Uterus (tissue), 4 donors: ENCODE data around the gene ARL5A. TPM values are rescaled to one million over a fixed set of nuclear protein-coding genes. Genes with fewer than 3 reads are reported as not detected.

ENCODE experiments used
- DNase-seq, 2 donors: peaks; one replicate each; pipeline ENCODE4 v3.0.0-alpha.2; 2019 to 2020
- H3K27ac ChIP-seq, 2 donors: fragments of 200-600 bp; sonication (generic); 1 replicate in 1 of 2; 2 replicates in 1 of 2; pipeline ENCODE4 v1.5.1; 2016 to 2018
- H3K27me3 ChIP-seq, 2 donors: fragments of 200-600 bp; sonication (generic); one replicate each; pipeline ENCODE4 v1.5.1; 2018 to 2019; ENCODE audit warnings: control low read depth in 1 of 2
- H3K36me3 ChIP-seq, 2 donors: fragments of 200-600 bp; sonication (generic); one replicate each; pipeline ENCODE4 v1.5.1; 2019; ENCODE audit warnings: control low read depth in 1 of 2
- H3K4me1 ChIP-seq, 2 donors: fragments of 200-600 bp; sonication (generic); one replicate each; pipeline ENCODE4 v1.5.1; 2018 to 2019; ENCODE audit warnings: control low read depth in 1 of 2
- H3K4me3 ChIP-seq, 2 donors: fragments of 200-600 bp; sonication (generic); 1 replicate in 1 of 2; 2 replicates in 1 of 2; pipeline ENCODE4 v1.5.1; 2018 to 2019; ENCODE audit warnings: mild to moderate bottlenecking in 1 of 2
- H3K9me3 ChIP-seq, 2 donors: fragments of 200-600 bp; sonication (generic); one replicate each; pipeline ENCODE4 v1.5.1; 2019; ENCODE audit warnings: control low read depth in 1 of 2
- POLR2A ChIP-seq, 2 donors: fragments of 450-650 bp; IDR thresholded peaks; one replicate each; pipeline ENCODE4 v1.6.1; 2016; ENCODE audit warnings: antibody characterized with exemption in 2 of 2, mild to moderate bottlenecking in 1 of 2, moderate library complexity in 1 of 2
- intact Hi-C: fragments of 100-400 bp; cut with DNase I; formaldehyde crosslinking; loops from one replicate; pipeline ENCODE4 v1.15.1; 2023; ENCODE audit warnings: low total_unique reads
- total RNA-seq, 4 donors: library from RNA; depleted of rRNA in 3 of 4; stranded (reverse); fragments of >200 nt in 3 of 4; gene quantifications; one replicate each; pipeline versions ENCODE4 v1.1.0 to v1.2.4, GENCODE V29; 2014 to 2023
- TF ChIP-seq, protein P1 (sequence below), 4 experiments: fragments of 200-600 bp in 2 of 4; fragments of 450-650 bp in 2 of 4; sonication (generic) in 2 of 4; IDR thresholded peaks; one replicate each; pipeline ENCODE4 v1.5.1; 2016 to 2019; ENCODE audit warnings: antibody characterized with exemption in 4 of 4, mild to moderate bottlenecking in 2 of 4, moderate library complexity in 1 of 4
- donor health status: DM: yes; HTN: yes; CAD: no.

The ARL5A gene
- total RNA-seq, 4 donors from 2014 or later = 21.2 to 101 (median 40.7) TPM

DNA sequence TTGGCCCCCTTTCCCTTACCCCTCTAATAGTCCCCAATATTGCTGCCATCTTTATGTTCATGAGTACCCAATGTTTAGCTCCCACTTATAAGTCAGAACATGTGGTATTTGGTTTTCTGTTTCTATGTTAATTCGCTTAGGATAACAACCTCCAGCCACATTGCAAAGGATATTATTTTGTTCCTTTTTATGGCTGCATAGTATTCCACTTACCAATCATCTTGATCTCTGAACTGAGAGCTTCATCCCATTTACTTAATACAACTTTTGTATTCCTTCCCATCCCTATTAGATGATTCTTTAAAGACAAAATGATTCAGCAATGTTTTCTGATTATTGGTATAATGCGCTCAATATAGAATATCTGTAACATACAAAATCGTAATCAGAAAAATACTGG, 36.7 kb downstream of the ARL5A start:
- intact Hi-C loops = no loop called here
- H3K27me3 ChIP-seq = no peaks in the 10 kb centered on the region
- no peaks in the 10 kb centered on the region for H3K36me3 ChIP-seq
- TF ChIP-seq, protein P1, sequence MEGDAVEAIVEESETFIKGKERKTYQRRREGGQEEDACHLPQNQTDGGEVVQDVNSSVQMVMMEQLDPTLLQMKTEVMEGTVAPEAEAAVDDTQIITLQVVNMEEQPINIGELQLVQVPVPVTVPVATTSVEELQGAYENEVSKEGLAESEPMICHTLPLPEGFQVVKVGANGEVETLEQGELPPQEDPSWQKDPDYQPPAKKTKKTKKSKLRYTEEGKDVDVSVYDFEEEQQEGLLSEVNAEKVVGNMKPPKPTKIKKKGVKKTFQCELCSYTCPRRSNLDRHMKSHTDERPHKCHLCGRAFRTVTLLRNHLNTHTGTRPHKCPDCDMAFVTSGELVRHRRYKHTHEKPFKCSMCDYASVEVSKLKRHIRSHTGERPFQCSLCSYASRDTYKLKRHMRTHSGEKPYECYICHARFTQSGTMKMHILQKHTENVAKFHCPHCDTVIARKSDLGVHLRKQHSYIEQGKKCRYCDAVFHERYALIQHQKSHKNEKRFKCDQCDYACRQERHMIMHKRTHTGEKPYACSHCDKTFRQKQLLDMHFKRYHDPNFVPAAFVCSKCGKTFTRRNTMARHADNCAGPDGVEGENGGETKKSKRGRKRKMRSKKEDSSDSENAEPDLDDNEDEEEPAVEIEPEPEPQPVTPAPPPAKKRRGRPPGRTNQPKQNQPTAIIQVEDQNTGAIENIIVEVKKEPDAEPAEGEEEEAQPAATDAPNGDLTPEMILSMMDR (IDR thresholded peaks at IDR 0.05) = no peak
- no peak for TF ChIP-seq POLR2A (IDR thresholded peaks at IDR 0.05)
- H3K27ac ChIP-seq = no peak overlapping the region
- no peak overlapping the region for H3K4me3 ChIP-seq
- no peaks in the 10 kb centered on the region for H3K4me1 ChIP-seq
- no peak for DNase-seq
- no peaks in the 10 kb centered on the region for H3K9me3 ChIP-seq

DNA sequence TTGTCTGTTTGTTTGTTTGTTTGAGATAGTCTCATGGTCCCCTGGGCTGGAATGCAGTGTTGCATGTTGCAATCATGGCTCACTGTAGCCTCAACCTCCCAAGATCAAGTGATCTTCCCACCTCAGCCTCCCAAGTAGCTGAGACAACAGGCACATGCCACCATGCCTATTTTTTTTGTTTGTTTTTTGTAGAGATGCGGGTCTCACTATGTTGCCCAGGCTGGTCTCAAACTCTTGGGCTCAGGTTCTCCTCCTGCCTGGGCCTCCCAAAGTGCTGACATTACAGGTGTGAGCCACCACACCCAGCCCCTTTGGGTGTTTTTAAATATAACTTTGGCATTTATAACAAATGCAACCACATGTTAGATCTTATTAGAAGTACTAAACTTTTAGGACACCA, 37.5 kb downstream of the ARL5A start:
- H3K27ac ChIP-seq = no peak overlapping the region
- H3K4me1 ChIP-seq = no peaks in the 10 kb centered on the region
- no peak for TF ChIP-seq POLR2A (IDR thresholded peaks at IDR 0.05)
- TF ChIP-seq, protein P1 (IDR thresholded peaks at IDR 0.05) = no peak
- H3K27me3 ChIP-seq = no peaks in the 10 kb centered on the region
- no peaks in the 10 kb centered on the region for H3K36me3 ChIP-seq
- intact Hi-C loops = no loop called here
- no peaks in the 10 kb centered on the region for H3K9me3 ChIP-seq
- H3K4me3 ChIP-seq = no peak overlapping the region
- no peak for DNase-seq

DNA sequence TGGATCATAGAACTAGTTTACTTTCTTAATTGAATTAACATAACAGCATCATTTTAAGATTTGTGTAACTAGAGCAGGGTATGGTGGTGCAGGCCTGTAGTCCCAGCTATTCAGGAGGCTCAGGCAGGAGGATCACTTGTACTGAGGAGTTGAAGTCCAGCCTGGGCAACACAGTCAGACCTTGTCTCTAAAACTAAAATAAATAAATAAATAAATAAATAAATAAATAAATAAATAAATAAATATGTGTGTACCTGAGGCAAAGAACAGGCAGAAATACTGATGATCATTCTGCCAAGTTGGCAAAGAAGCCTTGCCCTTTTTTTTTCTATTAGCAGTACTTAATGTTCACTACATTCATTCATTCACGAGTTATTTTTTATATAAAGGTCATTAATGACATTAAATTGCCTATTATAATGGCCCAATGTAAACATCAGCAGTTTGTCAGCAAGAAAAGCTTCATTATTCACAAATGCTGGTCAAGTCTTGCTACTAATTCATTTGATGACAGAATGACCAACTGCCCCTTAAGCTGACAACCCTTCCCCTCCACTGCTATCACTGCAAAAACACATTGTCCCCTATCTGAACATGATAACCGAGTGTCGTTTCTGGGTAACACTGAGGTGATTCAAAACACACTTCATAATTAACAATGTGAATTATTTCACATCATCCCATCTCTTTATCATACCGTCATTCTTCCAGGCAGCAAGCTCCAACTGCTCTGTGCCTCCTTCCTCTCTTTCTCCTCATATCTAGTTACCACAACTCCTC, 39.0 kb downstream of the ARL5A start:
- Histone ChIP-seq H3K27ac (no peak overlapping the region), H3K27me3 (no peaks in the 10 kb centered on the region), H3K4me3 (no peak overlapping the region), H3K9me3 (no peaks in the 10 kb centered on the region), H3K36me3 (no peaks in the 10 kb centered on the region), H3K4me1 (no peaks in the 10 kb centered on the region)
- TF ChIP-seq POLR2A (IDR thresholded peaks at IDR 0.05) = no peak
- TF ChIP-seq, protein P1 (IDR thresholded peaks at IDR 0.05) = no peak
- intact Hi-C loops = no loop called here
- no peak for DNase-seq

DNA sequence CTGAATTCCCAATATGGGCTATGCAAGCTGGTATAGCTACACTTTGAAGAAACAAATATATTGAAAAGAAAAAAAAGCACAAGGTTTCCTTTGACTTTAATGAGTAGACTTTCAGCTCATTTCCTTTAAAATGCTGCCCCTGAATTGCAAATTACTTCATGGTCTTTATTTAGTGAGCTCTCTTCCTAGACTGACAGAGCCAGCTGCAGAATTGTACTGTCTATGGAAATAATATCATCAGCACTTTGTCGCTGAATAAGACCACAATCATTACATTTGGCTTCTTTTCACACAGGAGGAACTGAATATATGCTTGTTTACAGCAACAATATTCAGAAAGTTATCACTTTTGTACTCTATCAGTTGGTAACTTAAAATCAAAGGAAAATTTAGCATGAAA, 41.7 kb downstream of the ARL5A start:
- Histone ChIP-seq H3K4me1 (no peaks in the 10 kb centered on the region), H3K27ac (no peak overlapping the region), H3K36me3 (no peaks in the 10 kb centered on the region), H3K9me3 (no peaks in the 10 kb centered on the region), H3K27me3 (no peaks in the 10 kb centered on the region), H3K4me3 (no peak overlapping the region)
- DNase-seq = no peak
- intact Hi-C loops = no loop called here
- no peak for TF ChIP-seq POLR2A (IDR thresholded peaks at IDR 0.05)
- TF ChIP-seq, protein P1 (IDR thresholded peaks at IDR 0.05) = no peak

DNA sequence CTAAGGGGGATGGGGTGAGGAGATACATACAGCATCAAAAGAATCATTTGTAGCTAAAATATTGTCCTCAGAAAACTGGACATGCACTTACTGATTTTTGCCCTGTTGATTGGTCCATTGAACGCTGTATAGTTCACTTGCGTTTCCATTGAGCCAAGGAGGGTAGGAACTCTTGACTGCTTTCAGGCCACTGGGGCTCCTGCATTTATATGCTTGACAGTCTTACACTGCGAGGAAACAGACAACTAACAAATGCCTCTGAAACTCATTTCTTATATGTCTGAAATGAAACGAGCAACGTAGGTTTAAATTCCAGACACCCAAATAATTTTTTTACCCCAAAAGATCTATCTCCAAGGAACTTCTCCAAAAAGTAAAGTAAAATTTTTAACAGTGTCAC, 42.1 kb downstream of the ARL5A start:
- Histone ChIP-seq H3K9me3 (no peaks in the 10 kb centered on the region), H3K36me3 (no peaks in the 10 kb centered on the region), H3K4me3 (no peak overlapping the region), H3K27me3 (no peaks in the 10 kb centered on the region), H3K27ac (no peak overlapping the region), H3K4me1 (no peaks in the 10 kb centered on the region)
- TF ChIP-seq, protein P1 (IDR thresholded peaks at IDR 0.05) = no peak
- TF ChIP-seq POLR2A (IDR thresholded peaks at IDR 0.05) = no peak
- DNase-seq = no peak
- intact Hi-C loops = no loop called here
